ENCODE data around the gene ENTPD6.
A peak's percentile ranks its signal among the peaks of the same experiment; 100 is the strongest.

Gene ENTPD6

DNA sequence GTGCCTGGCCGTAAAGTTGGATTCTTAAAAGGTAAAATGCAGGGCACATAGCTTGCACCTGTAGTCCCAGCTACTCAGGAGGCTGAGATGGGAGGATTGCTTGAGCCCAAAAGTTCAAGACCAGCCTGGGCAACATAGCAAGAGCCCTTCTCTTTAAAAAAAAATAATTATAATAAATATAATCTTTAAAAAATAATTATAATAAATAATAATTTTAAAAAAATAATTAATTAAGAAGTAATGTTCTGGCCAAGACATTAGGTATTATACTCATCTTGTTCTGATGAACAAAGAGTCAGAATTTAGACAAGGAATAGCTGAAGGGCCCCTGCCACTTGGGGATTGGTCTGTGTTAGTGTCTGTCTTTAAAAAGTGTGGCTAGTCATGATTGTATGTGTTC is 13.9 kb downstream of the ENTPD6 start:
- no peak for DNase-seq (ENCODE audit: low spot score)

DNA sequence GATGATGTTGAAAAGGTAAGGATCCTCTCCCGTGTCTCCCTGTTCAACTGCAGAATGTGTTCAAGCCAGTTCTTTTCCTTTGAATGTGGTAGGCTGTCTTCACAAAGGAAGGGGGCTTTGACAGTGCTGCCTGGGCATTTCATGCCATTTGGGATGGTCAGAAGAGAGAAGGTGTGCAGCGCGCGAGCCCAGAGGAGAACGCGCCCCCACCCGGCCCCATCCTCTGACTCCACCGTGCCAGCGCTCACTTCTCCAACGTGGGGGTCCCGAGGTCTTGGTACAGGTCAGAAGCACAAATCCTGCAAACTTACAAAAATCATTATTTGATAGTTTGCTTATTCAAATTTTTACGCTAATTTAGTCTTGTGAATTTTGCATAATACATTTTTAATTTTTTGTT is 14.4 kb downstream of the ENTPD6 start:
- DNase-seq (ENCODE audit: low spot score): no peak

DNA sequence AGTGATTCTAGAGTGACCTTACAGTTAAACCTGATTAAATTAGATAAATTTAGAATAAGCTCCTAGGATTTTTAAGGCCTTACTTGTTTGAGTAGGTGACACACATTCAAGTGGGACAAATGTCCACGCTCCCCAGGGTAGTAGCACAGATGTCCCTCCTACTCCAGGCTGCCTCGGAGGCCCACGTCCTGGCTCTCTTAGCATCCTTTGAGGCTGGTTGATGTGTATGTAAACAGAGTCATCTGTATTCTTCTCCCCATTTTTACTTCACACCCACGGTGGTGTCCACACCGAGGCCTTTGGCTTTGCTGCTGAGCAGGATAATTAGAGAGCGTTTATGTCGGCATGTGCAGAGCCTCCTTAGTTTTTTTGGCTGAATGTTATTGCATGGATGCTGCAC is 15.8 kb downstream of the ENTPD6 start:
- DNase-seq (ENCODE audit: low spot score): no peak

DNA sequence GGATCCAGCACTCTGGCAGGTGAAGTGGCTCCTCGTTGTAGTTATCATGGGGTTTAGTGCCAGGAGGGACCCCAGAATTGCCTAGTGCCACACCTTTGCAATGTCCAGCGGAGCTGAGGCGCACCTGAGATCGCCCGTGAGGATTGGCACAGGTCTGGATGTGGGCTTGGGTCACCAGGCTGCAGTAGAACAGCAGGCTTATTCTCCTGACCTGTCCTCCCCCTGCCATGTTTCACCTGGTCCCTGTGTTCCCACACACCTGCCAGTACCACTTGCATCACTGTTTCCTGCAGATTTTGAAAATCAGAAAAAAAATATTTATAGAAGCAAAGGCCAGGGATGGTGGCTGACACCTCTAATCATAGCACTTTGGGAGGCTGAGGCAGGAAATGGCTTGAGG is 16.7 kb downstream of the ENTPD6 start:
- DNase-seq (ENCODE audit: low spot score): no peak

DNA sequence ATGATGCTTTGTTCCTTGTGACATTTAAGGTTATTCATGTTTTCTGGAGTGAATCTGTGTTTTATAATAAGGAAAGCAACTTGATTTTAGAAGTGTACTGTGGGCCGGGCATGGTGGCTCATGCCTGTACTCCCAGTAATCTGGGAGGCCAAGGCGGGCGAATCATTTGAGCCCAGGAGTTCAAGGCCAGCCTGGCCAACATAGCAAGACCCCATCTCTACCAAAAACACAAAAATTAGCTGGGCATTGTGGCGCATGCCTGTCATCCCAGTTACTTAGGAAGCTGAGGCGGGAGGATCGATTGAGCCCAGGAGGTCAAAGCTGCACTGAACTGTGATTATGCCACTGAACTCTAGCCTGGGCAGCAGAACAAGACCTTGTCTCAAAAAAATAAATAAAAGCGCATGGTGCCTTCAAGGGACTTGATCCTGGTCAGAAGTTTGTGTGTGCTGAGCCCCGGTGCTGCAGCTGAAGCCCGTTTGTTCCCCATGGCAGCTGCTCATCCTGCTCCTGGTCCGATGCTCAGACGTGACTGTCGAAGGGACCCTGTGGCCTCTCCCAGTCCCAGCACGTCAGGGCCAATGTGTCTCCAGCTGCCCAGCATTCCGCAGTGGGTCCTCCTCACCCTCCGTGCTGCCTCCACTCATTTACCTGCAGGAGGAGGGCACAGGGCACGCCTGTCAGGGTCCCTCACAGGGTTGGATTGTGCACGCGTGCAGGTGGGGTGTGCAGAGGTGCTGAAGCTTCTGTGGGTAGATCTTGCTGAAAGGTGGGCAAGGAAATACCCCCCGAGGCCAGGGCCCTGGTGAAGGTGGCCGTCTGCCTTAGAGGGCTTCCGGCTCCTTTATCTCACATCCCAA is 18.3 kb downstream of the ENTPD6 start:
- DNase-seq (ENCODE audit: low spot score): no peak

DNA sequence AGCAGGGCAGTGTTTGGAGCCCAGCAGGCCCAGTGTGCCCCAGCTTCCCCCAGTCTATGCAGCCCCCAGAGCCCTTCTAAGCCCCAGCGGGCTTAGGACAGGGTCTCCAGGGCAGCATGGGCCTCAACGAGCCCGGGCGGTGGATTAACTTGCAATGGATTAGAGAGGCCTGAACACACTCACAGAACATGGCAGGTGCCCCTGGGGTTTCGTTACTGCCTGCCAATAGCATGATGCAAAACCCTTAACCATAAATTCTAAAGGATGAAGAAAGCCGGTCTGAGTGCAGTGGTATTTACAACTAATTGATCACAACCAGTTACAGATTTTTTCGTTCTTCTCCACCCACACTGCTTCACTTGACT is 18.9 kb downstream of the ENTPD6 start:
- DNase-seq (ENCODE audit: low spot score): no peak

DNA sequence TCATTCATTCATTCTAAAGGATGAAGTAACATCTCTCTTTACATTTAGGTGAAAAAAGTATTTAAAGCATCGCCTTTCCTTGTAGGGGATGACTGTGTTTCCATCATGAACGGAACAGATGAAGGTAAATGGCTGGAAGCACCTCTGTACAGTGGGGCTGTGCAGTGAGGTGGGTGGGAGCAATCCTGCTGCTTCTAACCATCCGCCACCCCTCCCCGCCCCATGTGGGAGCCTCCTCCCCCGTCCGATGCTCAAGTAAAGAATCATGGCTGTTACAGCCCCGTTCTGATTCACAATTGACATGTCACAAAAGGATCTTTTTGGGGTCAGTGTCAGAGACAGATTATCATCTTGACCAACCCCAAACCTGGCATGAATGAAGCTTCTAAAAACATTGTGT is 19.3 kb downstream of the ENTPD6 start:
- DNase-seq (ENCODE audit: low spot score): no peak

DNA sequence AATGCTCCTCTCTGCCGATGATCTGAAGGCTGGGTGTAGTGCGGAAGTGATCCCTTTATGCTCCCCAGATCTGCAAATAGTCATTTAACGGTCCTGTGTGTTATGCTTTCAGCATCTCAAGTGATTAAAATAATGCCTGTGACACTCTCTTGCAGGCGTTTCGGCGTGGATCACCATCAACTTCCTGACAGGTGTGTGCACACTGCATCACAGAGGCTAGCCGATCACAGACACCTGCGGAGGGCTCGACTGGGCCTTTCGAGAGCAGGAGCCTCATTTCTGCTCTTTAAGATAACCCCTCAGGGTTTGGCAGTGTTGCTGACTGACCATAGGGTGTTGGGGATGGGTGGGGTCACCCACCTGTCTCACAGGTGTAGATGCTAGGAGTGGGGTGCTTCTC is 20.0 kb downstream of the ENTPD6 start:
- no peak for DNase-seq (ENCODE audit: low spot score)

DNA sequence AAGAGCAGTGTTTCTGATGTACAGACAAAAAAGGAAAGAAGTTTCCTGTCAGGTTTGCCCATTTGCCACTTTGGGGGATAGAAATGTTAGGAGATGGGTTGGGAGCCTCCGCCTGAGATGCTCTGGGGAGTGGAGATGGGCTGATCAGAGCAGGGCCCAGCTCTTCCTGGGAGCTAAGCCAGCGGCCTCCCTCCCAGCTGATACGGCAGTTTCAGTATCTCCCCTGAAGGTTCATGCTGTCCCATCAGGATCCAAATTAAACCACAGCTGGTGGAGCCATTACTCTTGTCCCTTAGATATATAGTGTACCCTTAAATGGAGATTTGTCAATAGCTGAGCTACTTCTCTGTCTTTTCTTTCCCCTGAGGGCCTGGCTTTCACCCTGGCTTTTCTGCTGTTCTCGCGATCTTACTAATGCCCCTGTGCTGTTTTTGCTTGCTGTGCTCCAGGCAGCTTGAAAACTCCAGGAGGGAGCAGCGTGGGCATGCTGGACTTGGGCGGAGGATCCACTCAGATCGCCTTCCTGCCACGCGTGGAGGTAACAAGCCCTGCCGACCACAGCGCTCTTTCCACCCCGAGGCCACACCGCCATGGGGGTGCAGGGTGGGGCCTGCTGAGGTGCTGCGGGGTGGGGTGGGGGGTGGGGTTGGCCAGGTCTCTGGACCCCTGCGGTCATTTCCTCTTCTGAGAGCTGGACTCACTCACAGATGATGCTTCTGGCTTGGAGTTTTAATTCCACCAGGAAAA is 20.9 kb downstream of the ENTPD6 start:
- no peak for DNase-seq (ENCODE audit: low spot score)

DNA sequence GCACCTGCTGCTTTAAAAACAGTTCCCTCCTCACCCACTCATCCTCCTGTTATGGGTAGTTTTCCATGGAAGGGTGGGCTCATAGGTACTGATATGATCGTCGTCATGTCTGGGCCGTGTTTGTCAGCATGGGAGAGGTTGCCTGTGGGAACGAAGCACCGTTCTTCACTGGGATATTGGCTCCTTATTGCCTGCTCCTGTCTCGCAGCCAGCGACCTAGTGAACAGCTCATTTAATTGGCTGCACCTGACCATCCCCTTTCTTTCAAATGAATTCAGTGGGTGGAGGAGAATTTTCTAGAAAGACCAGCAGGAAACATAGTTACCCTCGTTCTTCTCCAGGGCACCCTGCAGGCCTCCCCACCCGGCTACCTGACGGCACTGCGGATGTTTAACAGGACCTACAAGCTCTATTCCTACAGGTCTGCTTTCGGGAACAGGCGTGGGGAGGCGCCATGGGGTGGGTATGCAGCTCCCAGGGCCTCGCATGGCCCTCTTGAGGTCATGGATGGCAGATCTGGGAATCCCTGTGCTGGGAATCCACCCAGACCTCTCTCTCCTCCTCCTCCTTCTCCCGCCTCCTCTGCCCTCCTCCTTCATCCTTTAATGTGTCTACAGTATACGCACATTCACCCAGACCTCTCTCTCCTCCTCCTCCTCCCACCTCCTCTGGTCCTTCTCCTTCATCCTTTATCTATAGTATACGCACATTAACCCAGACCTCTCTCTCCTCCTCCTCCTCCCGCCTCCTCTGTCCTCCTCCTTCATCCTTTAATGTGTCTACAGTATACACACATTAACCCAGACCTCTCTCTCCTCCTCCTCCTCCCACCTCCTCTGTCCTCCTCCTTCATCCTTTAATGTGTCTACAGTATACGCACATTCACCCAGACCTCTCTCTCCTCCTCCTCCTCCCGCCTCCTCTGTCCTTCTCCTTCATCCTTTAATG is 21.9 kb downstream of the ENTPD6 start:
- DNase-seq (ENCODE audit: low spot score): no peak

DNA sequence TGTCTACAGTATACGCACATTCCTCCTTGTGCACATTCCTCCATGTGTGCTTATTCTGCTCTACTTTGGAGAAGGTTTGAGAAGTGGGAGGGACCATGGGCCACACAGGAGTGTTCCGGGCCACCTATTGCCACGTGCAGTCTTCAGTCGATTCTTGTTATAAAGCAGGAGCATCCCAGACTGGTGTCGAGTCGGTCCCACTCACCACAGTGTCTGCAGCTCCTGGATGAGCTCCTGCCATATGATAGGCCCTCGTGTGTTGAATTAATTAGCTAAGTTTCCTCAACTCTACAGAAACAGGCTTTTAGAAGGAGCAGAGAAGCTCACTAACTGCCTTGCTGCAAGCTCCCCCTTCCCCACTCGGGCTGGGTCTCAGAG is 22.6 kb downstream of the ENTPD6 start:
- no peak for DNase-seq (ENCODE audit: low spot score)

DNA sequence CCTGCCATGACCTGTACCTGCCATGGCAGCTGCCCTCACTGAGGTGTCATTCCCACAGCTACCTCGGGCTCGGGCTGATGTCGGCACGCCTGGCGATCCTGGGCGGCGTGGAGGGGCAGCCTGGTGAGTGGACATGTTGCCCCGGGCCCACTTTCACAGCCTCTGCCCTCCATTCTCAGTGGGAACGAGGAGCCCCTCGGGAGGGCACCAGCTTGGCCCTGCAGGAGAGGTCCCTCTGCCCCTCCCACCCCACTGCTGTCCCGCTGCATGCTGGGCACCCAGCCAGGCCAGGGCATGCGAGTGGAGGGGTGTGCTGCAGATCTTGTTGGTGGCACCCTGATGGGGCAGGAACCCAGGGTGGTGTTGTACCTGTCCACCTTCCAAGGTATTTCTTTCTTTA is 23.0 kb downstream of the ENTPD6 start:
- DNase-seq (ENCODE audit: low spot score): no peak

DNA sequence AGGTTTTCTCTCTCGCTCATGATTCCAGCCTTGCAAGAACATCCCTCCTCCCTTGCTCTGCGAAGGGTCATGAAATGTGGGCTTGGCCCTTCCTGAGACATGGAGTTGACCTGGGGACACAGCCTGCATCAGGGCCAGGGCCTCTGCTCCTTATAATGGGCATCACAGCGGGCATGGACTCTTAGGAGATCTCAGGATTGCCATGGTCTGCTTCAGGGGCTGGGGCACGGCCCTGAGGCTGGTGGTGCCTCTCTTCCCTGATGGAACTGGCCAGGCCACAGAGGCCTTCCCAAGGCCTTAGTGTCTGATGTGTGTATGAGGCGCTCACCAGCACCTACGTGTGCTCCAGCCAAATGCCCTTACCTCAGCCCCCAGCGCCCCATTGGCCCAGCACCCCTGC is 23.9 kb downstream of the ENTPD6 start:
- no peak for DNase-seq (ENCODE audit: low spot score)

DNA sequence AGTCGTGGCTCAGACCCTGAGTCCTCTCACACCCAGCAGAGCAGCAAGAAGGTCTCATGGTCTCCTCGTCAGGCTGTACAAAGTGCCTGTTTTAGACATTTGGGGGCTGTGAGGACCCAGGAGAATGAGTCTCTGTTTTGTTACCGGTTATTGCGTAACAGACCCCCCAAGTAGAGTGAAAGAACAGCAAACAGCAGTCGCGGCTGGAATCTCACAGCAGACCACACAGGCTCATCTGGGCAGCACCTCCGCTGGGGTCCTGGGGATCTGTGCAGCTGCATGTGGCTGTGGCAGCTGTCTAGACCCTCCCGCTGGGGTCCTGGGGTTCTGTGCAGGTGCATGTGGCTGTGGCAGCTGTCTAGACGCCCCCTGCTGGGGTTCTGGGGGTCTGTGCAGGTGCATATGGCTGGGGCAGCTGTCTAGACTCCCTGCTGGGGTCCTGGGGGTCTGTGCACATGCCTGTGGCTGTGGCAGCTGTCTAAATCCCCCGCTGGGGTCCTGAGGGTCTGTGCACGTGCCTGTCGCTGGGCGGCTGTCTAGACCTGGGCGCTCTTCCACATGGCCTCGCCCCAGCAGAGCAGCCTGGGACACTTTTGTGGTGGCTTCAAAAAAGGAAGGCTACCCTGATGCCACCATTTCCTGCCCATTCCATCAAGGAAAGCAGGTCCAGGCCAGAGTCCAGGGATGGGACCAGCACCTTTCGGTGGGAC is 24.7 kb downstream of the ENTPD6 start:
- DNase-seq (ENCODE audit: low spot score): no peak

DNA sequence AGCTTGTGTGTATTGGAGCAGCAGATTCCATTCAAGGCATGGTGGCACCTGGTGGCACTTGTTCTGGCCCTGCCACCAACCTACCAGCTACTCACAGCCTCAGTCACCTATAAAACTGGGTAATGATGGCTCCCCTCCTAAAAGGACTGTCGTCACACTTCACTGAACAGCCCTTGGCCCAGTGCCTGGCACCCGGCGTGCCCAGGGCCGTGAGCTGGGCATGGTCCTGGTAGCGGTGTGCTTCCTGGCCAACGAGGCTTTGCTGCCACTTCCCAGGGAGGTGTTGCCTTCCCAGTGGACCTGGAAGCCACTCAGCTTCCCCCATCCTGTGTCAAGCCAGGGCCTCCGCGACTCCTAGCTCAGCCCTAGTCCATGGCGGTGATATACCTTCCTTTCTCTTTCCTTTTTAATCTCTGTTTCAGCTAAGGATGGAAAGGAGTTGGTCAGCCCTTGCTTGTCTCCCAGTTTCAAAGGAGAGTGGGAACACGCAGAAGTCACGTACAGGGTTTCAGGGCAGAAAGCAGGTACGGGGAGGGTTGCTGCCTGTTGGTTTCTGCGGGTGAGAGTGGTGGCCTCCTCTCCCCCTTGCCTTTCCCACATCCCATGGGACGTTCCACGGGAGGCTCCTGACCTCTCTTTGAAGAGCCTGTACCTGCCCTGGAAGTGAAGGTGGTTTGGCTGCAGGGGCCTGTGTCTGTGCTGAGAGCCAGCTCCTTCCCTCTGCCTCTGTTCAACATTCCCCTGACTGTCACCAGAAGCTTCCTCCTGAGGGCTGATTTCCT is 25.5 kb downstream of the ENTPD6 start:
- no peak for DNase-seq (ENCODE audit: low spot score)

DNA sequence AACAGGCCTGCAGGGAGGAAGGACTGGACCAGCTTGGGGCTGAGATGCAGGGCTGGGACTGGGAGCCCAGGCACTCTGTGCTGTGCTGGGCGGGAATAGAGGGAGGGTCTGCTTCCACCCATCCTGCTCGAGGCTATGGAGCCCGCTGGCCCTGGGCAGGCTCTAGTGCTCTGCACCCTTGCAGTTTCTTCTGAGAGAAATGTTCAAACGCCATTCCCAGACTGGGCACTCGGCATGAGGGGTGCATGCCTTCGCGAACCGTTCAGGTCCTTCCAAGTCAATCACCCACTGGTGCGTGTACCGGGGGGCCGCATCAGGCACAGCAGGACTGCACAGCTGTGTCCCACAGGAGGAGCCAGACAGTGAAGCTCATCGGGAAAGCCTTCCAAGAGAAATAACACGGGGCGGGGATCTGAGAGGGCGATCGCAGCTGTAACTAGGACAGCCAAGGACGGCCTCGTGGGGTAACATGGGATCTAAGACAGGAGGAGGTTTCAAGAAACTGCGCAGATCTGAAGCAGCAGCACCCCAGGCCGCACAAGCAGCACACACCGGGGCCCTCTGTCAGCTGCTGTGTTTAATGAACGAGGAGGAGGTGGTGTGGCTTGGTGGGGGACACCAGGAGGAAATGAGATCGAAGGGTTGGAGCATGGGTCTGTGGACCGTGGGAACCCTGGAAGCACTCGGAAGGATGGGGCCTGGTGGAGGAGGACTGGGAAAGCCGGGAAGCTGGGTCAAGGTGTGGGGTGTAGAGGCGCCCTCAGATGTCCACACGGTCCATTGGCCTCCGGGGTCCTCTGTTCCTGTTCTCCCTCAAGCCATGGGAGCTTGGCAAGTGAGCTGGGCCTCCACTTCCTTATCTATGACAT is 26.3 kb downstream of the ENTPD6 start:
- no peak for DNase-seq (ENCODE audit: low spot score)

DNA sequence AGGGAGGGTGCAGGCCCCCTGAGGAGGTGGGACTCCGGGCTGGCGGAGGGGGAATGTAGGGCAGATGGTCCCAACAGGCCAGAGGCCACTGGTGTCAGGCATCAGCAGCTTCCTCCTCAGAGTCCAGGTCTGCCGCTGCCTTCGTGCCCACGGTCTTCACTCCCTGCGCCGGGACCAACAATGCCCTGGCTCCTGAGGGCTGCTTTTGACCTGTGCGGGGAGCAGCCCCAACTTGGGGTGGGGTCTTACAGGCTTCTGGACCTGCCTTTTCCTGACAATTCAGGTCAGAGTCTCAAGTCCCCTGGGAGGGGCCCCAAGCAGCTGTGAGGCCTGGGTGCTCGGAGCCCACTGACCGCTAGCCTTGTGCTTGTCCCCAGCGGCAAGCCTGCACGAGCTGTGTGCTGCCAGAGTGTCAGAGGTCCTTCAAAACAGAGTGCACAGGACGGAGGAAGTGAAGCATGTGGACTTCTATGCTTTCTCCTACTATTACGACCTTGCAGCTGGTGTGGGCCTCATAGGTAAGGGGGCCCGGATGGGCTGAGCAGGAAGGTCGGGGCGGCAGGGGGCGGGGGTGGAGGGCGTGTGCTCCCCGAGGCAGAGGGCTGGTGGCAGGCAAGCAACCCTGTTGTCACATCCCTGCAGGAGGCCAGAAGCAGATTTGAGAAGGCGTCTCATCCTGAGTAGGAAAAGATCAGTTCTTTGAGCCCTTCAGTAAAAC is 27.1 kb downstream of the ENTPD6 start:
- DNase-seq (ENCODE audit: low spot score): no peak

DNA sequence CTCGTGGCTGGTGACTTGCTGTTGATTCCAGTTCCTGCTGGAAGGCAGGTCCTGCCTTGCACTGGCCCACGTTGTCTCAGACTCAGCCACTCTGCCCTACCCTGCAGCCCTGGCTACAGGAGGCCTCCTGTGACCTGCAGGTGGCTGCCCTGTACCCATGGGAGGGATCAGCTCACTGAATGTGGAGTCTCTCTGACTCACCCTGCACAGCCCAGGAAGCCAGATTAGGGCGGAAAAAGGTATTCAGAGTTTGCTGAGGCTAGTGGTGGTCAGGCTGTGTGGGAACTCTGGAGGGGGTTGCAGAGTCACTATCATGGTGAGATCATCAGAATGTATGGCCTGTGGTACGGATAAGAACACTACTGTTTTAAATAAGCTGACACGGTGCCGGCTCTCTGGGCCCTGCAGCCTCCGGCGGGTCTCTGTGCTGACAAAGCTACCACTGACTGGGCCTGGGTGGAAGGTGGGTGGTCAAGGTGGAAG is 27.7 kb downstream of the ENTPD6 start:
- peak; percentile 60 for DNase-seq (ENCODE audit: low spot score)

Data from ecto neural progenitor cell (in vitro differentiated cells).